HG02623 (cell line): ENCODE measurements around the gene SLC35D1.

Experiments
- ATAC-seq: cut with Tn5 transposase; IDR thresholded peaks from one replicate; pipeline ENCODE4 v1.9.1; 2021; ENCODE audit warnings: moderate library complexity; ENCODE audit not compliant: unreplicated experiment

SLC35D1 gene

GRCh38 chr1:67051196-67051595, 2.8 kb downstream of the SLC35D1 start:
- ATAC-seq, result no peak

GRCh38 chr1:67044631-67045270, 9.2 kb downstream of the SLC35D1 start:
- no peak for ATAC-seq

GRCh38 chr1:67043366-67043765, 10.6 kb downstream of the SLC35D1 start:
- no peak for ATAC-seq

GRCh38 chr1:67041841-67042503, 12.0 kb downstream of the SLC35D1 start:
- no peak for ATAC-seq

- no peak for ATAC-seq
Observed at GRCh38 chr1:67040405-67040804, 13.5 kb downstream of the SLC35D1 start.

GRCh38 chr1:67031859-67032247, 22.1 kb downstream of the SLC35D1 start:
- ATAC-seq, result no peak

GRCh38 chr1:67031121-67031858, 22.7 kb downstream of the SLC35D1 start:
- no peak for ATAC-seq

- ATAC-seq, result no peak
Observed at GRCh38 chr1:67029472-67029871, 24.5 kb downstream of the SLC35D1 start.

GRCh38 chr1:67020765-67021164, 33.2 kb downstream of the SLC35D1 start:
- ATAC-seq, result no peak

- ATAC-seq, result no peak
Observed at GRCh38 chr1:67020304-67020703, 33.6 kb downstream of the SLC35D1 start.

- no peak for ATAC-seq
Observed at GRCh38 chr1:67019600-67020136, 34.3 kb downstream of the SLC35D1 start.

GRCh38 chr1:67019121-67019520, 34.8 kb downstream of the SLC35D1 start:
- no peak for ATAC-seq

- no peak for ATAC-seq
Observed at GRCh38 chr1:67018574-67018973, 35.4 kb downstream of the SLC35D1 start.

GRCh38 chr1:67013573-67013972, 40.4 kb downstream of the SLC35D1 start:
- no peak for ATAC-seq

GRCh38 chr1:67009792-67010191, 44.2 kb downstream of the SLC35D1 start:
- no peak for ATAC-seq

- ATAC-seq, result no peak
Observed at GRCh38 chr1:67005068-67005467, 48.9 kb downstream of the SLC35D1 start.

- no peak for ATAC-seq
Observed at GRCh38 chr1:67004176-67004575, 49.8 kb downstream of the SLC35D1 start.

- ATAC-seq, result no peak
Observed at GRCh38 chr1:67001682-67002425, 52.1 kb downstream of the SLC35D1 start.

- no peak for ATAC-seq
Observed at GRCh38 chr1:66999640-67000400, 54.1 kb downstream of the SLC35D1 start.

- no peak for ATAC-seq
Observed at GRCh38 chr1:66998972-66999371, 55.0 kb downstream of the SLC35D1 start.
